NCI-H2171 treated with DMSO at 0.1 percent for 48 hours (cell line): ENCODE data around the gene CBLN1.
A peak's percentile ranks its signal among the peaks of the same experiment; 100 is the strongest.
"Not testable (repeated sequence)": the region's sequence is repeated elsewhere in the genome, so short reads cannot be mapped to it uniquely, and the experiment has no call there.

ENCODE experiments used
- DNase-seq: peaks from one replicate; lab custom pipeline; 2025; lab: John Stamatoyannopoulos, UW

The CBLN1 gene

GRCh38 chr16:49277766-49278566, 3.7 kb downstream of the CBLN1 start:
- DNase-seq = no peak

- DNase-seq = no peak
These were observed 4.3 kb downstream of the CBLN1 start for GRCh38 chr16:49277386-49277742.

- DNase-seq = no peak
These were observed 4.8 kb downstream of the CBLN1 start for GRCh38 chr16:49276646-49277385.

GRCh38 chr16:49275870-49276269, 5.8 kb downstream of the CBLN1 start:
- DNase-seq = no peak

GRCh38 chr16:49275050-49275730, 6.4 kb downstream of the CBLN1 start:
- peak; percentile 69 for DNase-seq

GRCh38 chr16:49274591-49274990, 7.0 kb downstream of the CBLN1 start:
- no peak for DNase-seq

- no peak for DNase-seq
These were observed 7.9 kb downstream of the CBLN1 start for GRCh38 chr16:49273771-49274170.

- DNase-seq = no peak
These were observed 10.3 kb downstream of the CBLN1 start for GRCh38 chr16:49271363-49271762.

GRCh38 chr16:49269201-49269600, 12.4 kb downstream of the CBLN1 start:
- DNase-seq = no peak

GRCh38 chr16:49268667-49269066, 13.0 kb downstream of the CBLN1 start:
- DNase-seq = peak; percentile 7

- DNase-seq = no peak
These were observed 19.1 kb downstream of the CBLN1 start for GRCh38 chr16:49262501-49262900.

- DNase-seq = no peak
These were observed 19.7 kb downstream of the CBLN1 start for GRCh38 chr16:49261930-49262329.

- DNase-seq = no peak
These were observed 20.6 kb downstream of the CBLN1 start for GRCh38 chr16:49260956-49261530.

GRCh38 chr16:49260253-49260652, 21.4 kb downstream of the CBLN1 start:
- DNase-seq = no peak

- DNase-seq = no peak
These were observed 22.3 kb downstream of the CBLN1 start for GRCh38 chr16:49259330-49259729.

GRCh38 chr16:49250689-49251088, 30.9 kb downstream of the CBLN1 start:
- DNase-seq = no peak

GRCh38 chr16:49248227-49248626, 33.4 kb downstream of the CBLN1 start:
- no peak for DNase-seq

GRCh38 chr16:49236216-49236615, 45.4 kb downstream of the CBLN1 start:
- DNase-seq = no peak

- not testable (repeated sequence) for DNase-seq
These were observed 53.3 kb downstream of the CBLN1 start for GRCh38 chr16:49228335-49228734.
